ENCODE measurements around the gene MPZL1. TPM values are rescaled to one million over a fixed set of nuclear protein-coding genes. Genes with fewer than 3 reads are reported as not detected.
"Not testable (repeated sequence)": the region's sequence is repeated elsewhere in the genome, so short reads cannot be mapped to it uniquely, and the experiment has no call there.

Gene MPZL1
- total RNA-seq, 1 donor from 2014 or later: 85.5 TPM

- H3K27me3 ChIP-seq (ENCODE audit: control insufficient read depth, insufficient read depth, low read length): no peaks in the 10 kb centered on the region
- no peak for DNase-seq (ENCODE audit: low read depth)
- H3K36me3 ChIP-seq (ENCODE audit: control insufficient read depth, insufficient read depth, low read length): no peaks in the 10 kb centered on the region
- H3K4me3 ChIP-seq (ENCODE audit: low read depth, low read length): no peak overlapping the region
- TF ChIP-seq, protein P1, sequence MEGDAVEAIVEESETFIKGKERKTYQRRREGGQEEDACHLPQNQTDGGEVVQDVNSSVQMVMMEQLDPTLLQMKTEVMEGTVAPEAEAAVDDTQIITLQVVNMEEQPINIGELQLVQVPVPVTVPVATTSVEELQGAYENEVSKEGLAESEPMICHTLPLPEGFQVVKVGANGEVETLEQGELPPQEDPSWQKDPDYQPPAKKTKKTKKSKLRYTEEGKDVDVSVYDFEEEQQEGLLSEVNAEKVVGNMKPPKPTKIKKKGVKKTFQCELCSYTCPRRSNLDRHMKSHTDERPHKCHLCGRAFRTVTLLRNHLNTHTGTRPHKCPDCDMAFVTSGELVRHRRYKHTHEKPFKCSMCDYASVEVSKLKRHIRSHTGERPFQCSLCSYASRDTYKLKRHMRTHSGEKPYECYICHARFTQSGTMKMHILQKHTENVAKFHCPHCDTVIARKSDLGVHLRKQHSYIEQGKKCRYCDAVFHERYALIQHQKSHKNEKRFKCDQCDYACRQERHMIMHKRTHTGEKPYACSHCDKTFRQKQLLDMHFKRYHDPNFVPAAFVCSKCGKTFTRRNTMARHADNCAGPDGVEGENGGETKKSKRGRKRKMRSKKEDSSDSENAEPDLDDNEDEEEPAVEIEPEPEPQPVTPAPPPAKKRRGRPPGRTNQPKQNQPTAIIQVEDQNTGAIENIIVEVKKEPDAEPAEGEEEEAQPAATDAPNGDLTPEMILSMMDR (IDR thresholded peaks at IDR 0.05; ENCODE audit: insufficient read depth, low read length, poor library complexity, severe bottlenecking): no peak
Observed at GRCh38 chr1:167825419-167826079, 103.8 kb downstream of the MPZL1 start.

- H3K36me3 ChIP-seq (ENCODE audit: control insufficient read depth, insufficient read depth, low read length): no peaks in the 10 kb centered on the region
- TF ChIP-seq, protein P1 (IDR thresholded peaks at IDR 0.05; ENCODE audit: insufficient read depth, low read length, poor library complexity, severe bottlenecking): no peak
- H3K27me3 ChIP-seq (ENCODE audit: control insufficient read depth, insufficient read depth, low read length): no peaks in the 10 kb centered on the region
- no peak for DNase-seq (ENCODE audit: low read depth)
- H3K4me3 ChIP-seq (ENCODE audit: low read depth, low read length): no peak overlapping the region
Observed at GRCh38 chr1:167826127-167826526, 104.3 kb downstream of the MPZL1 start.

GRCh38 chr1:167829868-167830267 is 108.1 kb downstream of the MPZL1 start:
- Histone ChIP-seq H3K27me3 (ENCODE audit: control insufficient read depth, insufficient read depth, low read length) (no peaks in the 10 kb centered on the region), H3K36me3 (ENCODE audit: control insufficient read depth, insufficient read depth, low read length) (no peaks in the 10 kb centered on the region), H3K4me3 (ENCODE audit: low read depth, low read length) (no peak overlapping the region)
- no peak for DNase-seq (ENCODE audit: low read depth)
- TF ChIP-seq, protein P1 (IDR thresholded peaks at IDR 0.05; ENCODE audit: insufficient read depth, low read length, poor library complexity, severe bottlenecking): no peak

GRCh38 chr1:167830668-167831067 is 108.9 kb downstream of the MPZL1 start:
- DNase-seq (ENCODE audit: low read depth); H3K27me3 ChIP-seq (ENCODE audit: control insufficient read depth, insufficient read depth, low read length); H3K36me3 ChIP-seq (ENCODE audit: control insufficient read depth, insufficient read depth, low read length); H3K4me3 ChIP-seq (ENCODE audit: low read depth, low read length): not testable (repeated sequence)

GRCh38 chr1:167832693-167833092 is 110.9 kb downstream of the MPZL1 start:
- Histone ChIP-seq H3K4me3 (ENCODE audit: low read depth, low read length) (no peak overlapping the region), H3K36me3 (ENCODE audit: control insufficient read depth, insufficient read depth, low read length) (no peaks in the 10 kb centered on the region), H3K27me3 (ENCODE audit: control insufficient read depth, insufficient read depth, low read length) (no peaks in the 10 kb centered on the region)
- TF ChIP-seq, protein P1 (IDR thresholded peaks at IDR 0.05; ENCODE audit: insufficient read depth, low read length, poor library complexity, severe bottlenecking): no peak
- DNase-seq (ENCODE audit: low read depth): no peak

GRCh38 chr1:167833904-167834303 is 112.1 kb downstream of the MPZL1 start:
- H3K36me3 ChIP-seq (ENCODE audit: control insufficient read depth, insufficient read depth, low read length): no peaks in the 10 kb centered on the region
- DNase-seq (ENCODE audit: low read depth): no peak
- TF ChIP-seq, protein P1 (IDR thresholded peaks at IDR 0.05; ENCODE audit: insufficient read depth, low read length, poor library complexity, severe bottlenecking): no peak

More at GRCh38 chr1:167833904-167834303, 112.1 kb downstream of the MPZL1 start:
- Histone ChIP-seq H3K4me3 (ENCODE audit: low read depth, low read length) (no peak overlapping the region), H3K27me3 (ENCODE audit: control insufficient read depth, insufficient read depth, low read length) (no peaks in the 10 kb centered on the region)
